ENCODE data around the gene LMO4.

Gene LMO4
- 9.6 reads per million, percentile 31 among the genes with 10 or more reads in this experiment for total RNA-seq

GRCh38 chr1:87328272-87329050, at the start of gene LMO4:
Gene LMO4 (plus strand): TSS chr1:87328880. CDS start chr1:87332016, 3,136 bp downstream.
- peak; percentile 72 for DNase-seq

- DNase-seq = no peak
Measured at GRCh38 chr1:87279536-87279875, 49.2 kb upstream of the LMO4 start.

GRCh38 chr1:87279966-87280535, 48.6 kb upstream of the LMO4 start:
- DNase-seq = no peak

- no peak for DNase-seq
Measured at GRCh38 chr1:87284456-87285240, 44.0 kb upstream of the LMO4 start.

- DNase-seq = no peak
Measured at GRCh38 chr1:87291107-87291506, 37.6 kb upstream of the LMO4 start.

- peak; percentile 58 for DNase-seq
Measured at GRCh38 chr1:87292684-87293493, 35.8 kb upstream of the LMO4 start.

- no peak for DNase-seq
Measured at GRCh38 chr1:87294633-87295032, 34.0 kb upstream of the LMO4 start.

- no peak for DNase-seq
Measured at GRCh38 chr1:87295445-87296110, 33.1 kb upstream of the LMO4 start.

- DNase-seq = no peak
Measured at GRCh38 chr1:87296206-87296605, 32.5 kb upstream of the LMO4 start.

GRCh38 chr1:87299661-87300060, 29.0 kb upstream of the LMO4 start:
- no peak for DNase-seq

GRCh38 chr1:87300628-87301027, 28.1 kb upstream of the LMO4 start:
- DNase-seq = no peak

- no peak for DNase-seq
Measured at GRCh38 chr1:87305151-87305550, 23.5 kb upstream of the LMO4 start.

- DNase-seq = no peak
Measured at GRCh38 chr1:87305762-87306161, 22.9 kb upstream of the LMO4 start.

- DNase-seq = no peak
Measured at GRCh38 chr1:87307306-87307705, 21.4 kb upstream of the LMO4 start.

GRCh38 chr1:87307931-87308330, 20.7 kb upstream of the LMO4 start:
- no peak for DNase-seq

- no peak for DNase-seq
Measured at GRCh38 chr1:87314091-87314490, 14.6 kb upstream of the LMO4 start.

- no peak for DNase-seq
Measured at GRCh38 chr1:87318056-87318650, 10.5 kb upstream of the LMO4 start.

- DNase-seq = no peak
Measured at GRCh38 chr1:87318806-87319205, 9.9 kb upstream of the LMO4 start.

GRCh38 chr1:87325982-87326738, 2.5 kb upstream of the LMO4 start:
- DNase-seq = peak; percentile 40

- no peak for DNase-seq
Measured at GRCh38 chr1:87327376-87328271, 1.1 kb upstream of the LMO4 start.

Data from effector CD4-positive, alpha-beta T cell (primary cell).